PFSK-1 (cell line): ENCODE data around the gene MSANTD2.

Source experiments
- FOXP2 ChIP-seq: optimal IDR thresholded peaks from 2 replicates; pipeline ENCODE3; 2011; ENCODE audit warnings: borderline replicate concordance, control low read depth, inconsistent platforms; ENCODE audit not compliant: insufficient read depth; ENCODE audit errors: extremely low read length, extremely low read depth
- POLR2AphosphoS5 ChIP-seq: IDR thresholded peaks from 2 replicates; pipeline ENCODE4 v1.6.1; 2012; ENCODE audit warnings: low read depth, mild to moderate bottlenecking, control low read depth, low read length, moderate library complexity
- SIN3A ChIP-seq: IDR thresholded peaks from 2 replicates; pipeline ENCODE4 v1.6.1; 2012; ENCODE audit warnings: mild to moderate bottlenecking, low read length, moderate library complexity, borderline replicate concordance; ENCODE audit not compliant: insufficient read depth
- TAF1 ChIP-seq: IDR thresholded peaks from 2 replicates; pipeline ENCODE4 v1.6.1; 2012; ENCODE audit warnings: low read length, control low read depth, borderline replicate concordance; ENCODE audit not compliant: insufficient read depth
- TF ChIP-seq, protein P1 (sequence below), 2 experiments: IDR thresholded peaks; 2 replicates each; pipeline versions ENCODE4 v1.6.1 to v1.8.0; 2011 to 2012; ENCODE audit warnings: low read depth in 2 of 2, low read length in 2 of 2, control low read depth in 1 of 2, inconsistent platforms in 1 of 2, mild to moderate bottlenecking in 1 of 2, moderate library complexity in 1 of 2; ENCODE audit not compliant: insufficient read depth in 1 of 2

The MSANTD2 gene

DNA sequence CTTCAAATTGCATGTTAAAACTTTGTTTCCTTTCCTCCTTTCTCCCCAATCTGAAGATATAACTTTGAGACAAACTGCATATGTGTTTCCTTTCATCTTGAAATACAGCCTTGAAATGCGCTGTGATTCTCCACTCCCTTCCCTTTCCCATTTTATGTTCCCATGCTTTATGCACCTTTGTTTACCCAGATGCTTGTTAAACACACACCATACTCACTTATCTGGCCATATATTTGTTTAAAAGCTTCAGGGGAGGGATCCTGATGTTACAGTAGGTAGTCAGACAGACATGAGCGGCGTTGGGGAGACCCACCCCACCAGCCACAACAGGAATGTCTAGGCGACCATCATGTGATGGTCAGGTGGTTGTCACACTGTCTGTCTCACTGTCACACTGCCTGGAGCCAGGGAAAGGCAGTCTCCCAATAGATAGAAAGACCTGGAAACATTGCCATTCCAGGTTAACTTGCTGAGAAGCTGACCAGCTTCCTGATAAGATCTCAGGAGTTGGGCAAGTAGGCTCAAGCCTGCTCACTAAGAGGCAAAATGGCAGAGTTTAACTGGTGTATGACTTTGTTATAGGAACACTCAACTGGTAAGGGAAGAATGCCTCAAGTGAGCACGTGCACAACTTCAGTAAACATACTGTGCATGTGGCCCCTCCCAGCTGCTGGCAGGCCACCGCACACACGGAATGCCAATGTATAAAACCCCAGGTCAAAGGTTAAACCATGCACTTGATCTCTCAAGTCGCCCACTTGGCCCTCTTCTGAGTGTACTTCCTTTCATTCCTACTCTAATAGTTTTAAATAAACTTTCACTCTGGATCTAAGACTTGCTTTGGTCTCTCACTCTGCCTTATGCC lies 23.5 kb upstream of the MSANTD2 start:
- TF ChIP-seq, protein P1, sequence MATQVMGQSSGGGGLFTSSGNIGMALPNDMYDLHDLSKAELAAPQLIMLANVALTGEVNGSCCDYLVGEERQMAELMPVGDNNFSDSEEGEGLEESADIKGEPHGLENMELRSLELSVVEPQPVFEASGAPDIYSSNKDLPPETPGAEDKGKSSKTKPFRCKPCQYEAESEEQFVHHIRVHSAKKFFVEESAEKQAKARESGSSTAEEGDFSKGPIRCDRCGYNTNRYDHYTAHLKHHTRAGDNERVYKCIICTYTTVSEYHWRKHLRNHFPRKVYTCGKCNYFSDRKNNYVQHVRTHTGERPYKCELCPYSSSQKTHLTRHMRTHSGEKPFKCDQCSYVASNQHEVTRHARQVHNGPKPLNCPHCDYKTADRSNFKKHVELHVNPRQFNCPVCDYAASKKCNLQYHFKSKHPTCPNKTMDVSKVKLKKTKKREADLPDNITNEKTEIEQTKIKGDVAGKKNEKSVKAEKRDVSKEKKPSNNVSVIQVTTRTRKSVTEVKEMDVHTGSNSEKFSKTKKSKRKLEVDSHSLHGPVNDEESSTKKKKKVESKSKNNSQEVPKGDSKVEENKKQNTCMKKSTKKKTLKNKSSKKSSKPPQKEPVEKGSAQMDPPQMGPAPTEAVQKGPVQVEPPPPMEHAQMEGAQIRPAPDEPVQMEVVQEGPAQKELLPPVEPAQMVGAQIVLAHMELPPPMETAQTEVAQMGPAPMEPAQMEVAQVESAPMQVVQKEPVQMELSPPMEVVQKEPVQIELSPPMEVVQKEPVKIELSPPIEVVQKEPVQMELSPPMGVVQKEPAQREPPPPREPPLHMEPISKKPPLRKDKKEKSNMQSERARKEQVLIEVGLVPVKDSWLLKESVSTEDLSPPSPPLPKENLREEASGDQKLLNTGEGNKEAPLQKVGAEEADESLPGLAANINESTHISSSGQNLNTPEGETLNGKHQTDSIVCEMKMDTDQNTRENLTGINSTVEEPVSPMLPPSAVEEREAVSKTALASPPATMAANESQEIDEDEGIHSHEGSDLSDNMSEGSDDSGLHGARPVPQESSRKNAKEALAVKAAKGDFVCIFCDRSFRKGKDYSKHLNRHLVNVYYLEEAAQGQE (IDR thresholded peaks at IDR 0.05; ENCODE audit: insufficient read depth in 1 of 2, low read depth in 2 of 2, low read length in 2 of 2), result no peak
- TF ChIP-seq FOXP2, result no peak
- no peak for TF ChIP-seq SIN3A
- no peak for TF ChIP-seq TAF1
- TF ChIP-seq POLR2AphosphoS5, result no peak

DNA sequence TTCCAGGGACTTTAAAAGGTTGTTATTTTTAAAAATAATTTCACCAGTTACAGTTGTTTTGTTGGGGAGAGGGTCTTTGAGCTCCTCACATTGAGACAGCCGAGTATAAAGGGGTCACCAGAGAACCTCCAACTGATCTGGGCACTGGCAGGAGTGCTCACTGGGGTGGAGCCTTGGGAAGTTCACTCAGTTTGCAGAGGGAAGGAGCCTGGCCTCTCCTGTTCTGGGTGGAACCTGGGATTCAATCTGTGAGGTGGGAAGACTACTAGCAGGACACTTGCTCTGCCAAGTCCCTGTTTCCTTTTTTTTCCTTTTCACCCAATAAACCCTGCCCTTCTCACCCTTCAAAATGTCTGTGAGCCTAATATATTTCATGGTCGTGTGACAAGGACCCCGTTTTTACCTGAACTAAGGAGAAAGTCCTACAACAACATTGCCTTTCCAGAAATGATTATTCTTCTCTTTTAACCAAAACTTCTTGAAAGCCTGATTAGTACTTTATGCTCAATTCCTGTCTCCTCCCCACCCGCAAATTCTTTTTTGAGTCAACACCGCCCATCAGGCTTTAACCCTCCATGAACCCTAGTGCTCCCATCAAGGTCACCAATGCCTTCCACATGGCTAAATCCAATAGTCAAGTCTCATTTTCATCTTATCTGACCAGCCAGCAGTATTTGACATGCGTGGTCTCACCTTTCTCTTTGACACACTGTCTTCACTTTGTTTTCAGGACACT lies 22.0 kb upstream of the MSANTD2 start:
- no peak for TF ChIP-seq SIN3A
- TF ChIP-seq, protein P1 (IDR thresholded peaks at IDR 0.05; ENCODE audit: insufficient read depth in 1 of 2, low read depth in 2 of 2, low read length in 2 of 2), result no peak
- no peak for TF ChIP-seq POLR2AphosphoS5
- no peak for TF ChIP-seq TAF1
- TF ChIP-seq FOXP2, result no peak

DNA sequence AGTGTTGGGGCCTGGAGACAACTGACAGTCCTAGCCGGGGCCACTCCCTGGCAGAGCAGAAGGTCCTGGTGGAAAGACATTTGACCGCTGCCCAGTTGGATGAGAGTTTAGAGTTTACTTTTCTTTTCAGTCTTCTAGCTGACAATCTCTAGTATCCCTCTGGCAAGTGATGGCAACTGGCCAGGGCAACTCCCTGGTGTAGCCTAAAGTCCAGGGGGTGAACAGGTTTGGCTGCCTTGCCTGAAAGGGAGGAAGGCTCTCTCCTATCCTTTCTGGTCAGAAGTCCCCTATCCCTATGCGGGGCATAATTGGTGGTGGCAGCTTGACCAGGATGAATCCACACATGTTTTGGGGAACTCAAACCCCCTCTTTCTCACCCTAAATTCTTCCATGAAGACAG lies 16.8 kb upstream of the MSANTD2 start:
- TF ChIP-seq TAF1, result no peak
- TF ChIP-seq POLR2AphosphoS5, result no peak
- TF ChIP-seq, protein P1 (IDR thresholded peaks at IDR 0.05; ENCODE audit: insufficient read depth in 1 of 2, low read depth in 2 of 2, low read length in 2 of 2), result no peak
- TF ChIP-seq FOXP2, result no peak
- no peak for TF ChIP-seq SIN3A

DNA sequence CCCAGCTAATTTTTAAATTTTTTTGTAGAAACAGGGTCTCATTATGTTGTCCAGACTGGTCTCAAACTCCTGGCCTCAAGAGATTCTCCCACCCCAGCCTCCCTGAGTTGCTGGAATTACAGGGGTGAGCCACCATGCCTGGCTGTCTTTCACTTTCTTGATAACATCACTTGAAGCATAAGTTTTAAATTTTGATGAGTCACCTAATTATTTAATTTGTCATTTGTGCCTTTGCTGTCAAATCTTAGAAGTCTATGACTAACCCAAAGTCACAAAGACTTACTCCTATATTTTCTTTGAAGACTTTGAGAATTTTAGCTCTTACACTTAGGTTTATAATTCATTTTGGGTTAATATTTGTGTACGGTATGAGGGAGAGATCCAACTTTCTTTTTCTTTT lies 14.5 kb upstream of the MSANTD2 start:
- TF ChIP-seq SIN3A, result no peak
- TF ChIP-seq FOXP2, result no peak
- no peak for TF ChIP-seq TAF1
- TF ChIP-seq, protein P1 (IDR thresholded peaks at IDR 0.05; ENCODE audit: insufficient read depth in 1 of 2, low read depth in 2 of 2, low read length in 2 of 2), result no peak
- TF ChIP-seq POLR2AphosphoS5, result no peak
